Fibroblast of pulmonary artery (primary cell): ENCODE measurements around the gene ZFHX3.

Experiments used
- DNase-seq: peaks from one replicate; pipeline ENCODE4 v3.0.0-alpha.2; 2010; ENCODE audit warnings: low read depth
- H3K4me3 ChIP-seq: replicated peaks from 2 replicates; pipeline ENCODE4 v1.5.1; 2011; ENCODE audit warnings: low read depth, mild to moderate bottlenecking, control low read depth, low read length, moderate library complexity
- TF ChIP-seq, protein P1 (sequence below): IDR thresholded peaks from 2 replicates; pipeline ENCODE4 v1.5.1; 2011; ENCODE audit warnings: mild to moderate bottlenecking, control low read depth, low read length, inconsistent platforms; ENCODE audit errors: missing control alignments

Gene ZFHX3

DNA sequence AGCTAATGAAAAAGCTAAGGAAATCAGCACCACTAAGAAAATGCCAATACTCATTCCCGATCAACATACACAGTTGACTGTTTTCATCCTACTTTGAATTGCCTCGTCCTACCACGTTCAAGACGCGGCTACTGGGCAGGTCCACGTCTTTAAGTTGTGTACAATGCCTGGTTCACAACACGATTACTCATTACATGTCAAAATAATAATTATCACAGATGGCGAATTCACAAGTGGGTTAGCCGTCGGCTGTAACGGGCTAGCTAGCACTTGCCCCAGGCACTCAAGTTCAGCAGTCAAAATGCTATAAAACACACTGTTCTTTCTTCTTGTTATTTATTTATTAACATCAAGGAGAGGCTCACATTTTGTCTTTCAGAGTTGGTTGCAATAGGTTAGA, 124.2 kb downstream of the ZFHX3 start:
- DNase-seq, result no peak
- TF ChIP-seq, protein P1, sequence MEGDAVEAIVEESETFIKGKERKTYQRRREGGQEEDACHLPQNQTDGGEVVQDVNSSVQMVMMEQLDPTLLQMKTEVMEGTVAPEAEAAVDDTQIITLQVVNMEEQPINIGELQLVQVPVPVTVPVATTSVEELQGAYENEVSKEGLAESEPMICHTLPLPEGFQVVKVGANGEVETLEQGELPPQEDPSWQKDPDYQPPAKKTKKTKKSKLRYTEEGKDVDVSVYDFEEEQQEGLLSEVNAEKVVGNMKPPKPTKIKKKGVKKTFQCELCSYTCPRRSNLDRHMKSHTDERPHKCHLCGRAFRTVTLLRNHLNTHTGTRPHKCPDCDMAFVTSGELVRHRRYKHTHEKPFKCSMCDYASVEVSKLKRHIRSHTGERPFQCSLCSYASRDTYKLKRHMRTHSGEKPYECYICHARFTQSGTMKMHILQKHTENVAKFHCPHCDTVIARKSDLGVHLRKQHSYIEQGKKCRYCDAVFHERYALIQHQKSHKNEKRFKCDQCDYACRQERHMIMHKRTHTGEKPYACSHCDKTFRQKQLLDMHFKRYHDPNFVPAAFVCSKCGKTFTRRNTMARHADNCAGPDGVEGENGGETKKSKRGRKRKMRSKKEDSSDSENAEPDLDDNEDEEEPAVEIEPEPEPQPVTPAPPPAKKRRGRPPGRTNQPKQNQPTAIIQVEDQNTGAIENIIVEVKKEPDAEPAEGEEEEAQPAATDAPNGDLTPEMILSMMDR, result no peak
- H3K4me3 ChIP-seq, result no peak overlapping the region

DNA sequence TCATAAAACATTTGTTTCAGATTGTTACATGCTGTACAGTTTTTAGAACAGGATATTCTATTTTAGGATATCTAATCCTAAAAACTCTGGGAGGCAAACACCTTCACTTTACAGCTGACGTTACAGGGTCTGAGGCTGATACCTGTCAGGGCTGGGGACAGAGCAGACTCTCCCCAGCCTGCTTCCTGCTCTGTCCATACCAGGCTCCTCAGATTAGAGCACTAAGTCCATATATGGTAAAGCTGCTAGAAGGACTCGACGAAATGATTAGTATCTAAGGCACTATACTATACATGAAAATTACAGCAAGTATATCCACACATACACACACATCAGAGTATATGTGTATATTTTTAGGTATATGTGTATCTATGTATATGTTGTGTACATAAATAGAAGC, 125.2 kb downstream of the ZFHX3 start:
- no peak overlapping the region for H3K4me3 ChIP-seq
- TF ChIP-seq, protein P1, result no peak
- DNase-seq, result no peak

DNA sequence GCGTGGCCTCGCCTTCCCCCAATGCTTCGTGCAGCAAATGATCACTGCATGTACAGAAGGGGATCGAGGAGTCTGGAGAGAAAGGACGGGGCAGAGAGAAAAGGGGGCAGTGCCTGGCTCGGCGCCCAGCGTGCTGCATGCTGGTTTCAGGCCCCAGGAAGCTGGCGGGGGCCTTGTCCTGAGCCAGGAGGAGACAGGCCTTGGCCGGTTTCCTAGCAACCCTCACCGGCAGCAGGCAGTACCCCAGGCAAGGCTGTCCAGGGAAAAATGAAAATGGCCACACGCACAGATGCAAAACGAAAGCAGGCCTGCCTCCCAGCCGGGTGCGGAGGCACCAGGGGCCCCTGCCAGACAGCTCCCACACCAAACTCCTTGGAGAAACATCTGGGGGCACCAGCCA, 126.3 kb downstream of the ZFHX3 start:
- peak overlapping the region; percentile 34 for H3K4me3 ChIP-seq
- TF ChIP-seq, protein P1, result no peak
- peak; percentile 71 for DNase-seq

DNA sequence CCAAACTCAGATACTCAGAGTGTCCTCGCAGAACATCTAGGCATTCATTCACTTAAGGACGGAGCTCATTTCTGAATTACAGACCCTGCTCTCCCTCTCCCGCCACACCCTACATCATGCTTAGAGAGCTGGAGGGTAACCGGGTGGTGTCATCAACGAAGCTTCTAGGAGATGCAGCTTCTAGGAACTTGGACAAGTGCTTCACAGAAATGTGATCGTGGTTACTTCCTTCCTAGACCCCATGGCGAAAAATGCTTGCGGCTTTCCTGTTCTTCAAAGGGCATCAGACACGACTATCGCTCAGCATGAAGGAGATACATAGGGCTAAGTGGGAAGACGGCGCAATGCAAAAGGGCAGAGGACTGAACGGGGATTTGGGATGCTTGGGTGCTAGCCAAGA, 126.8 kb downstream of the ZFHX3 start:
- TF ChIP-seq, protein P1, result no peak
- DNase-seq, result no peak
- H3K4me3 ChIP-seq, result no peak overlapping the region

DNA sequence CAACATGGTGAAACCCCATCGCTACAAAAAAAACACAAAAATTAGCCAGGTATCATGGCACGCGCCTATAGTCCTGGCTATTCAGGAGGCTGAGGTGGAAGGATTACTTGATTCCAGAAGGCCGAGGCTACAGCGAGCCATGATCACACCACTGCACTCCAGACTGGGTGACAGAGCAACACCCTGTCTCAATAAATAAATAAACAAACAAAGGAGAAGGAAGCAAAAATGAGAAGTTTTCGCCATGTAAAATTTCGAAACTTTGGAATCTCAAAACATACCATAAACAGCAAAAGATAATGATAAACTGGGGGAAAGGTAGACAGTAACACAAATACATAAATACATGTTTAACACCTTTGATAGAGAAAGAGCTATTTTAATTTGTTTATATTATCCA, 130.9 kb downstream of the ZFHX3 start:
- TF ChIP-seq, protein P1, result no peak

DNA sequence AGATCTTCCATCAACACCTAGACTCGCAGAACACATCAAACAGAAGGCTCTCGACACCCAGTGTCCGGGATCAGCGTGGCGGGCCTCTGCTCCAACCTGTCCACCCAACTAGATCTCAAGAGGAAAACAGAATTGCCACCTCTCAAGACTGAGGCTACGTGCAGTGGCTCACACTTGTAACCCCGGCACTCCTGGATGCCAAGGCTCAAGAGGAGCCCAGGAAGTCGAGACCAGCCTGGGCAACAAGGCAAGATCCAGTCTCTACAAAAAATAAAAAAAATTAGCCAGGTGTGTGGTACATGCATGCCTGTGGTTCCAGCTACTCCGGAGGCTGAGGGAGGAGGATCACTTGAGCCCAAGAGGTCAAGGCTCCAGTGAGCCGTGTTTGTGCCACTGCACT, 132.6 kb downstream of the ZFHX3 start:
- DNase-seq, result no peak
- TF ChIP-seq, protein P1, result no peak
- no peak overlapping the region for H3K4me3 ChIP-seq

More for the DNA sequence above, 130.9 kb downstream of the ZFHX3 start:
- H3K4me3 ChIP-seq, result no peak overlapping the region
- no peak for DNase-seq

DNA sequence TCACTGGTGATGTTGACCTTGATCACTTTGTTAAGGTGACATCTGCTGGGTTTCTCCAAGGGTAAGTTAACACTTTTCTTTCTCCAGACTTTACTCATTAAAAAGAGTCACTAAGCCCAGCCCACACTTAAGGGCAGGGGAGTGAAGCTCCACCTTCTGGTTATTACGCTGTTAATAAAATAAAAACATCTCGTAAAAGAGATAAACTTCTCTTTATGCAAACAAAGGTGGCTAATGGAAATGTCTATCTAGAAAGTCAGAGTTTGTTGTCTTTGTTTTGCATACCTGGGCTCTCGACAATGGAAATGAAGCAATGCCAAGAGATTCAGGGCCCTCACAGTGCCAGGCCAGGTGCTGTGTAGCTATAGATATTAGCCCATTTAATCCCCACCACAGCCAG, 134.4 kb downstream of the ZFHX3 start:
- H3K4me3 ChIP-seq, result no peak overlapping the region
- DNase-seq, result no peak
- TF ChIP-seq, protein P1, result no peak
